OCI-LY7 (cell line): Measurements from ENCODE around the gene TC2N. TPM values are rescaled to one million over a fixed set of nuclear protein-coding genes. Genes with fewer than 3 reads are reported as not detected.

Source experiments
- Bru-seq: library from RNA; stranded (reverse); fragments of 400-500 nt; gene quantifications from one replicate; lab custom pipeline; 2021; lab: Mats Ljungman, UMichigan
- BruChase-seq, 2 experiments: library from RNA; stranded (reverse); fragments of 400-500 nt; gene quantifications; one replicate each; lab custom pipeline; 2021; lab: Mats Ljungman, UMichigan
- BruUV-seq: library from RNA; stranded (reverse); fragments of 400-500 nt; replicated peaks from 2 replicates; lab custom pipeline; 2021; lab: Mats Ljungman, UMichigan
- CTCF ChIA-PET: fragments of 300-600 bp; sonication (Branson Sonifier 250); formaldehyde crosslinking; loops from one replicate; lab custom pipeline; 2022; ENCODE audit warnings: antibody characterized with exemption; ENCODE audit not compliant: unreplicated experiment; lab: Charles Lee
- POLR2A ChIA-PET: fragments of 300-600 bp; sonication (Branson Sonifier 250); formaldehyde crosslinking; loops from one replicate; lab custom pipeline; 2022; ENCODE audit warnings: antibody characterized with exemption; lab: Charles Lee
- DNase-seq: peaks from one replicate; pipeline ENCODE4 v3.0.0-alpha.2; 2015; ENCODE audit warnings: low spot score
- H2AFZ ChIP-seq: fragments of 200-600 bp; sonication (generic), shearing (Covaris generic); 2 replicates; pipeline ENCODE4 v1.6.1; 2014; ENCODE audit warnings: mild to moderate bottlenecking, antibody characterized with exemption, low read length, moderate library complexity
- H3K27ac ChIP-seq: fragments of 200-600 bp; sonication (generic); 2 replicates; pipeline ENCODE4 v1.5.1; 2014; ENCODE audit warnings: mixed run types, low read depth, mild to moderate bottlenecking, moderate library complexity, low read length, inconsistent platforms; ENCODE audit not compliant: poor library complexity, severe bottlenecking
- H3K36me3 ChIP-seq: fragments of 200-600 bp; sonication (generic); 2 replicates; pipeline ENCODE4 v1.6.1; 2014; ENCODE audit warnings: mild to moderate bottlenecking, antibody characterized with exemption, low read length, moderate library complexity, mixed read lengths; ENCODE audit not compliant: insufficient read depth
- H3K4me1 ChIP-seq: fragments of 200-600 bp; sonication (generic); 2 replicates; pipeline ENCODE4 v1.5.1; 2014; ENCODE audit warnings: mild to moderate bottlenecking, low read length; ENCODE audit not compliant: insufficient read depth, poor library complexity, severe bottlenecking
- H3K4me2 ChIP-seq: fragments of 200-600 bp; sonication (generic); 2 replicates; pipeline ENCODE4 v1.6.1; 2014; ENCODE audit warnings: mild to moderate bottlenecking, low read length
- H3K4me3 ChIP-seq: fragments of 200-600 bp; sonication (generic); 2 replicates; pipeline ENCODE4 v1.5.1; 2014; ENCODE audit warnings: mild to moderate bottlenecking, low read depth, low read length; ENCODE audit not compliant: poor library complexity, severe bottlenecking
- H3K79me2 ChIP-seq: fragments of 200-600 bp; sonication (generic); 2 replicates; pipeline ENCODE4 v1.6.1; 2016; ENCODE audit warnings: low read depth, mild to moderate bottlenecking, low read length, moderate library complexity, mixed read lengths; ENCODE audit not compliant: insufficient read depth
- H3K9me2 ChIP-seq: fragments of 200-600 bp; sonication (generic); 2 replicates; pipeline ENCODE4 v1.6.1; 2016; ENCODE audit warnings: mild to moderate bottlenecking, low read length, mixed read lengths; ENCODE audit not compliant: insufficient read depth
- H3K9me3 ChIP-seq: fragments of 200-600 bp; sonication (generic); 2 replicates; pipeline ENCODE4 v1.6.1; 2014; ENCODE audit warnings: mild to moderate bottlenecking, mixed run types, low read length, mixed read lengths
- H4K20me1 ChIP-seq: fragments of 200-600 bp; sonication (generic); 2 replicates; pipeline ENCODE4 v1.6.1; 2014; ENCODE audit warnings: mild to moderate bottlenecking, antibody characterized with exemption, low read length, moderate library complexity, mixed read lengths; ENCODE audit not compliant: insufficient read depth
- CTCF ChIP-seq: fragments of 200-600 bp; sonication (generic); conservative IDR thresholded peaks from 2 replicates; pipeline ENCODE4 v1.5.1; 2014; ENCODE audit warnings: mild to moderate bottlenecking, antibody characterized with exemption, low read length, moderate library complexity, mixed read lengths
- EZH2phosphoT487 ChIP-seq: fragments of 200-600 bp; sonication (generic); IDR thresholded peaks from 2 replicates; pipeline ENCODE4 v1.6.1; 2018; ENCODE audit warnings: low read depth, borderline replicate concordance, mild to moderate bottlenecking, mixed run types, antibody characterized with exemption, low read length, moderate library complexity, mixed read lengths
- intact Hi-C: fragments of 100-400 bp; cut with micrococcal nuclease; formaldehyde crosslinking; loops from one replicate; pipeline ENCODE4 v1.10.0; 2022; ENCODE audit not compliant: unreplicated experiment
- long read RNA-seq: library from polyadenylated mRNA; stranded (forward); transcript quantifications from one replicate; pipeline ENCODE4 v2.0.0, GENCODE V29; 2022
- total RNA-seq, 2 experiments: library from RNA; depleted of rRNA in 1 of 2; stranded (reverse); fragments of >200 nt in 1 of 2; shearing (Covaris generic) in 1 of 2; gene quantifications; 2 replicates each; pipeline ENCODE4 v1.2.3, GENCODE V29; 2014 to 2022

Gene TC2N
- total RNA-seq (2014; rRNA removed; shearing (Covaris generic)) (0.10 and 0.57 TPM in 2 replicates), total RNA-seq (2022) (not detected in 2 replicates), Bru-seq, nascent RNA (percentile 10 among the genes with signal in this experiment), BruChase-seq, experiment 1, labeled RNA remaining after a 6-hour chase (percentile 12 among the genes with signal in this experiment), BruChase-seq, experiment 2, labeled RNA remaining after a 2-hour chase (percentile 8 among the genes with signal in this experiment)
- long read RNA-seq, result 0 reads

- Histone ChIP-seq H3K36me3 (no peaks in the 10 kb centered on the region), H3K4me3 (no peak within 1 kb of the TSS), H3K79me2 (no peaks in the 10 kb centered on the region), H3K27ac (no peak within 1 kb of the TSS), H2AFZ (no peak within 1 kb of the TSS), H3K9me2 (no peaks in the 10 kb centered on the region), H4K20me1 (no peaks in the 10 kb centered on the region), H3K4me1 (peaks cover 15% of the 10 kb centered on the region), H3K4me2 (peak within 1 kb of the TSS; percentile 15; the same call in 1 of the 2 replicates), H3K9me3 (no peaks in the 10 kb centered on the region)
- no TSS peak for BruUV-seq
- DNase-seq, result no peak
- intact Hi-C loops, result no loop called here
- CTCF ChIA-PET, result interaction anchor here (0.6 kb wide), 1 partner anchor 1151 kb away, joined by 3 read pairs; no protein-coding TSS in a partner anchor
- POLR2A ChIA-PET, result no interaction called here
- no peak for TF ChIP-seq EZH2phosphoT487
- TF ChIP-seq CTCF, result no peak
Measured at GRCh38 chr14:91867316-91867988, at the start of gene TC2N. Gene TC2N (minus strand): TSS chr14:91867536. CDS start chr14:91813769, 53,767 bp downstream.

GRCh38 chr14:91912035-91912434 lies 44.7 kb upstream of the TC2N start:
- intact Hi-C loops, result no loop called here
- no peak overlapping the region for H3K4me3 ChIP-seq
- CTCF ChIA-PET, result no interaction called here
- peak overlapping the region; percentile 68; the same call in 1 of the 2 replicates for H2AFZ ChIP-seq
- H3K27ac ChIP-seq, result no peak overlapping the region
- TF ChIP-seq EZH2phosphoT487 (no peak), CTCF (no peak)
- no peaks in the 10 kb centered on the region for H4K20me1 ChIP-seq
- no peaks in the 10 kb centered on the region for H3K79me2 ChIP-seq
- no TSS peak for BruUV-seq
- POLR2A ChIA-PET, result interaction anchor here (0.7 kb wide), 1 partner anchor 37 kb away, joined by 3 read pairs; no protein-coding TSS in a partner anchor
- peak overlapping the region; percentile 40 for H3K4me2 ChIP-seq
- H3K9me2 ChIP-seq, result no peaks in the 10 kb centered on the region
- H3K9me3 ChIP-seq, result no peaks in the 10 kb centered on the region
- peaks cover 12% of the 10 kb centered on the region for H3K4me1 ChIP-seq
- no peaks in the 10 kb centered on the region for H3K36me3 ChIP-seq
- DNase-seq, result no peak
